AG09309 (cell line): ENCODE results near the gene NFASC.

Source experiments
- DNase-seq: peaks from one replicate; pipeline ENCODE4 v3.0.0-alpha.2; 2010; ENCODE audit warnings: low read depth
- H3K4me3 ChIP-seq: 2 replicates; pipeline ENCODE4 v1.5.1; 2011; ENCODE audit warnings: mild to moderate bottlenecking, low read depth, low read length, moderate library complexity; ENCODE audit not compliant: control insufficient read depth
- TF ChIP-seq, protein P1 (sequence below): IDR thresholded peaks from 2 replicates; pipeline ENCODE4 v1.5.1; 2011; ENCODE audit warnings: mild to moderate bottlenecking, low read depth, low read length, inconsistent platforms; ENCODE audit not compliant: insufficient read depth, control insufficient read depth; ENCODE audit errors: missing control alignments

Gene NFASC

GRCh38 chr1:205015241-205015640 is 144.6 kb downstream of the NFASC start:
- DNase-seq: no peak
- TF ChIP-seq, protein P1, sequence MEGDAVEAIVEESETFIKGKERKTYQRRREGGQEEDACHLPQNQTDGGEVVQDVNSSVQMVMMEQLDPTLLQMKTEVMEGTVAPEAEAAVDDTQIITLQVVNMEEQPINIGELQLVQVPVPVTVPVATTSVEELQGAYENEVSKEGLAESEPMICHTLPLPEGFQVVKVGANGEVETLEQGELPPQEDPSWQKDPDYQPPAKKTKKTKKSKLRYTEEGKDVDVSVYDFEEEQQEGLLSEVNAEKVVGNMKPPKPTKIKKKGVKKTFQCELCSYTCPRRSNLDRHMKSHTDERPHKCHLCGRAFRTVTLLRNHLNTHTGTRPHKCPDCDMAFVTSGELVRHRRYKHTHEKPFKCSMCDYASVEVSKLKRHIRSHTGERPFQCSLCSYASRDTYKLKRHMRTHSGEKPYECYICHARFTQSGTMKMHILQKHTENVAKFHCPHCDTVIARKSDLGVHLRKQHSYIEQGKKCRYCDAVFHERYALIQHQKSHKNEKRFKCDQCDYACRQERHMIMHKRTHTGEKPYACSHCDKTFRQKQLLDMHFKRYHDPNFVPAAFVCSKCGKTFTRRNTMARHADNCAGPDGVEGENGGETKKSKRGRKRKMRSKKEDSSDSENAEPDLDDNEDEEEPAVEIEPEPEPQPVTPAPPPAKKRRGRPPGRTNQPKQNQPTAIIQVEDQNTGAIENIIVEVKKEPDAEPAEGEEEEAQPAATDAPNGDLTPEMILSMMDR: no peak
- no peak overlapping the region for H3K4me3 ChIP-seq

DNA sequence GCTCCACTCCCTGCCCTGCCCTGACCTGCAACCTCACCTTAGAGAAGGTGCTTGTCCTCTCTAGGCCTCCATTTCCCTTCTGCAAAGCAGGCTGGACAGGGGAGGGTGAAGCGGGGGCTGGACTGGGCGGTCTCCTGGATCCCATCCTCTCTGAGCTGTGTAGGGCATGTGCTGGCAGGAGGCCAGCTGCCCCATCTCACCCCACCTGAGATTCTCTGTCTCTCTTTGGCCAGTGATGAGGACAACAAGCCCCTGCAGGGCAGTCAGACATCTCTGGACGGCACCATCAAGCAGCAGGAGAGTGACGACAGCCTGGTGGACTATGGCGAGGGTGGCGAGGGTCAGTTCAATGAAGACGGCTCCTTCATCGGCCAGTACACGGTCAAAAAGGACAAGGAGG is 145.4 kb downstream of the NFASC start:
- no peak for DNase-seq
- TF ChIP-seq, protein P1: no peak
- no peak overlapping the region for H3K4me3 ChIP-seq

DNA sequence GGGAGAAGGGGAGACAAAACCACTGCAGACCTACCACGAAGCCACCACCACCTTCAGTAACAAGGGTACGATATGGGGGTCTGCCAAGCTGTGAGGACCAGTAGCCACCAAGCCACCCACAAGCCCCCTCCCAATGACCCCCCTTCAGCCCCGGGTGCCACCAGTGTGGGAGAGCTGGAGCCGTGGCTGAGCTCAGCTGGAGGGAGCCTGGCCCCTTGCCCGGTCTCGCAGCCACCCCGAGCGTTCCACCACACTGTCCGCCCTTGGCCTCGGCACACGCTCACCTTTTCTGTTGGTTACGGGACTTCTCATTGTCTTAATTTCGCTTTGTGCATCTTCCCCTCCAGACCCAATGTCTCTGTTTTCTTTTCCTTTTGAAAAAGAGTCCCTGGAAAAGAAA is 145.9 kb downstream of the NFASC start:
- no peak for DNase-seq
- TF ChIP-seq, protein P1: no peak
- H3K4me3 ChIP-seq: no peak overlapping the region

DNA sequence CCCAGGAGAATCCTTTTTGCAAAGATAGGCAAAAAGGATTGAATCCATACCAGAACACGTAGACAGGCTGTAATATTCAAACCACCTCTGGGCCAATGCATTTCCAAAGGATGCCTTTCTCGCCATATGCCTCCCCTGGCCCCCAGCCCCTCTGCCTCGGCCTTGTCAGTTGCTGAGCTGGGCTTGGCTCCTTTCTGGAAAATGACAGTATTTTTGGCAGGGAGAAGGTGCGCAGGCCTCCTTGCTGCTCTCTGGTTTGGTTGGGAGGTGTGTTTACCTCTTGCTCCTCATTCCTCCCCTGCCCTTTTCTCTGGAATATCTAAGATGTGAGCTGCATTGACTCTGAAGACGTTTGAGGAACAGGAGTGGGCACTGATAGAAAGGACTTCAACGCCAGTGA is 146.3 kb downstream of the NFASC start:
- no peak overlapping the region for H3K4me3 ChIP-seq
- no peak for DNase-seq
- TF ChIP-seq, protein P1: no peak

DNA sequence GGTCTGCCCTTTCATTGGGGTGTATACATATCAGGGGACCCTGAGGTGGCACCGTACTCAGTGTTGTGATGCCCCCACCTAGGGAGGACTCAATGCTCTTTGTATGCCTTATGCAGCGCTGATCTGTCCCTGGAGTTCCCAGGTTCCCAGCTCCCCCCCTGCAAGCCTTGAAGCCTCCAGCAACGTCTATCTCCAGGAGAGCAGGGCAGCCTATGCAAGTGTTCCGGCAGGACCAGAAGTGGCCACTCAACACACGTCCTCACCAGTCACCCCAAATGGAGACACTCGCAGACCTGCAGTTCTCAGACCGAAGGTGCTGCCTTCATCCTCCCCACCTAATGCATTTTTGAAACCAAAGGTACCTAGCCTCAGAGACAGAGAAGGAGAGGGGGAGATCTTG is 147.1 kb downstream of the NFASC start:
- TF ChIP-seq, protein P1: no peak
- no peak for DNase-seq
- no peak overlapping the region for H3K4me3 ChIP-seq

DNA sequence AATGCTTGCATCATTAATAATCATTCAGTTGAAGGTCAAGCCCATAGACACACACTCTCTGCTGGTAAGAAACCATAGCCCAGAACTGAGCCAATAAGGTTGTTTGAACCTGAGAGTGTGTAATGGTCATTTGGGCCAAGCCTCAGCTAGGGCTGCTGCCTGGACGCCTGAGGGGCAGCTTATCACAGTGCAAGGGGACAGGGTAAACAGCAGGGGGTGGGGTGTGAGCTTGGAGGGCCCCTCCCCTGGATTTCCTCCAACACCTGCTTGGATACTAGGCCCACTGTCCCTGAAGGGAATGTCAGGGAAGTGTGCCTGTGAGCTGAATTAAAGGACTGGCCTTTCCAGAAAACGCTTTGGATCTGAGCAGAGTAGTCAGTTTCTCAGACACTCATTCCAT is 147.7 kb downstream of the NFASC start:
- no peak for DNase-seq
- TF ChIP-seq, protein P1: no peak
- no peak overlapping the region for H3K4me3 ChIP-seq

DNA sequence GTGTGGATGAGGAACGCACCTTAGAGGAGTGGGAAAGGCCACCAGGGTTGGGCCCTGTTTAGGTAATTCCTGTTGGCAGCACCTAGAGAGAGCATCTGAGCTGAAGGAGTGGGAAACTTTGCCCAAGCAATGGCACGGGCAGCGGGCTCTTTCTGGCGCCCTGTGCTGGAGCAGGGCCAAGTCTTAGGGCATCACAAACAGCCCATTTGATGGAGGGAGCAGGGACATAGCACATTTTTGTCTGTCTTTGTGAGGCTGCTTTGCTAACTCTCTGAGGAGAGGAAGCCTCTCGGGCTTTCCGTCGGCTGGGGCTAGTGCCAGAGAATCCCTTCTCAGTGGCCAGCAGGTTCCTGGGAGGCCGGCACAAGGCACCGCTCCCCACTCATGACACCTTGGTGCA is 149.8 kb downstream of the NFASC start:
- TF ChIP-seq, protein P1: no peak
- no peak for DNase-seq
- H3K4me3 ChIP-seq: no peak overlapping the region
